ENCODE data around the gene PRIM2.
A peak's percentile ranks its signal among the peaks of the same experiment; 100 is the strongest.
"Not testable (repeated sequence)": the region's sequence is repeated elsewhere in the genome, so short reads cannot be mapped to it uniquely, and the experiment has no call there.

Gene PRIM2

GRCh38 chr6:57434944-57435343 lies 117.5 kb downstream of the PRIM2 start:
- TF ChIP-seq ZNF449 (tag by site-specific recombination; IDR thresholded peaks at IDR 0.05) (no peak), INSM2 (tag by site-specific recombination; IDR thresholded peaks at IDR 0.05) (no peak), TCF7L2 (IDR thresholded peaks at IDR 0.05; ENCODE audit: borderline replicate concordance, low read depth, low read length) (no peak), GFI1B (tag by site-specific recombination; IDR thresholded peaks at IDR 0.05) (no peak), ZNF354C (tag by site-specific recombination; IDR thresholded peaks at IDR 0.05; ENCODE audit: borderline replicate concordance, low read depth) (no peak), ZBTB8A (tag by site-specific recombination; IDR thresholded peaks at IDR 0.05) (0 out of 2 replicates have a peak, but pooled peaks have one; percentile 18)
- H3K27ac ChIP-seq (ENCODE audit: extremely low read depth, low read depth, low read length) = no peak overlapping the region
- H3K36me3 ChIP-seq (ENCODE audit: control insufficient read depth in 2 of 2, insufficient read depth in 1 of 2, low read length in 2 of 2) = no peaks in the 10 kb centered on the region
- H3K9me3 ChIP-seq (ENCODE audit: control insufficient read depth, insufficient read depth, low read depth, low read length) = no peaks in the 10 kb centered on the region
- ChIA-PET POLR2A (no interaction called here), CTCF (no interaction called here)
- peaks cover 22% of the 10 kb centered on the region for H3K4me1 ChIP-seq (ENCODE audit: control insufficient read depth, insufficient read depth, low read length)
- H3K4me3 ChIP-seq (ENCODE audit: low read depth, low read length) = no peak overlapping the region

GRCh38 chr6:57435475-57436160 lies 118.2 kb downstream of the PRIM2 start:
- Histone ChIP-seq H3K27ac (ENCODE audit: extremely low read depth, low read depth, low read length) (no peak overlapping the region), H3K9me3 (ENCODE audit: control insufficient read depth, insufficient read depth, low read depth, low read length) (no peaks in the 10 kb centered on the region), H3K4me1 (ENCODE audit: control insufficient read depth, insufficient read depth, low read length) (peaks cover 22% of the 10 kb centered on the region), H3K36me3 (ENCODE audit: control insufficient read depth in 2 of 2, insufficient read depth in 1 of 2, low read length in 2 of 2) (no peaks in the 10 kb centered on the region), H3K4me3 (ENCODE audit: low read depth, low read length) (no peak overlapping the region)
- no peak for TF ChIP-seq ZBTB49 (tag by site-specific recombination; IDR thresholded peaks at IDR 0.05; ENCODE audit: low read depth)
- TF ChIP-seq SCRT2 (tag by site-specific recombination; IDR thresholded peaks at IDR 0.05) = peak; percentile 42; the same call in 1 of the 2 replicates
- TF ChIP-seq ZBTB6 (tag by site-specific recombination; IDR thresholded peaks at IDR 0.05) = no peak
- no peak for TF ChIP-seq ZNF677 (tag by site-specific recombination; IDR thresholded peaks at IDR 0.05)
- no peak for TF ChIP-seq ZNF549 (tag by site-specific recombination; IDR thresholded peaks at IDR 0.05)
- no peak for TF ChIP-seq TCF7L2 (IDR thresholded peaks at IDR 0.05; ENCODE audit: borderline replicate concordance, low read depth, low read length)
- TF ChIP-seq ZNF580 (tag by site-specific recombination; IDR thresholded peaks at IDR 0.05) = no peak
- no peak for TF ChIP-seq SP7 (tag by site-specific recombination; IDR thresholded peaks at IDR 0.05)
- no peak for TF ChIP-seq ZNF785 (tag by site-specific recombination; IDR thresholded peaks at IDR 0.05)
- ChIA-PET CTCF (no interaction called here), POLR2A (no interaction called here)

GRCh38 chr6:57440735-57441134 lies 123.3 kb downstream of the PRIM2 start:
- POLR2A ChIA-PET; H3K36me3 ChIP-seq (ENCODE audit: control insufficient read depth in 2 of 2, insufficient read depth in 1 of 2, low read length in 2 of 2); H3K9me3 ChIP-seq (ENCODE audit: control insufficient read depth, insufficient read depth, low read depth, low read length); CTCF ChIA-PET; H3K4me1 ChIP-seq (ENCODE audit: control insufficient read depth, insufficient read depth, low read length); H3K4me3 ChIP-seq (ENCODE audit: low read depth, low read length); H3K27ac ChIP-seq (ENCODE audit: extremely low read depth, low read depth, low read length): not testable (repeated sequence)

GRCh38 chr6:57442133-57442532 lies 124.7 kb downstream of the PRIM2 start:
- H3K4me1 ChIP-seq (ENCODE audit: control insufficient read depth, insufficient read depth, low read length); CTCF ChIA-PET; H3K4me3 ChIP-seq (ENCODE audit: low read depth, low read length); H3K9me3 ChIP-seq (ENCODE audit: control insufficient read depth, insufficient read depth, low read depth, low read length); H3K27ac ChIP-seq (ENCODE audit: extremely low read depth, low read depth, low read length); POLR2A ChIA-PET; H3K36me3 ChIP-seq (ENCODE audit: control insufficient read depth in 2 of 2, insufficient read depth in 1 of 2, low read length in 2 of 2): not testable (repeated sequence)

GRCh38 chr6:57443181-57443580 lies 125.8 kb downstream of the PRIM2 start:
- H3K36me3 ChIP-seq (ENCODE audit: control insufficient read depth in 2 of 2, insufficient read depth in 1 of 2, low read length in 2 of 2); H3K4me1 ChIP-seq (ENCODE audit: control insufficient read depth, insufficient read depth, low read length); H3K9me3 ChIP-seq (ENCODE audit: control insufficient read depth, insufficient read depth, low read depth, low read length); H3K4me3 ChIP-seq (ENCODE audit: low read depth, low read length); POLR2A ChIA-PET; H3K27ac ChIP-seq (ENCODE audit: extremely low read depth, low read depth, low read length): not testable (repeated sequence)
- CTCF ChIA-PET = interaction anchor here (0.6 kb wide), 1 partner anchor 253 kb away, joined by 4 read pairs; no protein-coding TSS in a partner anchor

- H3K36me3 ChIP-seq (ENCODE audit: control insufficient read depth in 2 of 2, insufficient read depth in 1 of 2, low read length in 2 of 2); H3K4me1 ChIP-seq (ENCODE audit: control insufficient read depth, insufficient read depth, low read length); H3K27ac ChIP-seq (ENCODE audit: extremely low read depth, low read depth, low read length); POLR2A ChIA-PET; H3K9me3 ChIP-seq (ENCODE audit: control insufficient read depth, insufficient read depth, low read depth, low read length); CTCF ChIA-PET; H3K4me3 ChIP-seq (ENCODE audit: low read depth, low read length): not testable (repeated sequence)
Measured at GRCh38 chr6:57444787-57445186, 127.4 kb downstream of the PRIM2 start.

All from HEK293 (cell line).